HepG2 (cell line): ENCODE measurements around the gene NDUFS7.

Experiments used
- EP300 ChIP-seq, 3 experiments: sonication (generic) in 1 of 3; formaldehyde crosslinking in 1 of 3; IDR thresholded peaks; 2 replicates each; pipeline versions ENCODE4 v1.5.1 to v1.6.1; 2011 to 2020; ENCODE audit warnings: low read depth in 2 of 3, low read length in 2 of 3, borderline replicate concordance in 1 of 3, improper control_type of control experiment in 1 of 3, mild to moderate bottlenecking in 1 of 3, missing genetic modification reagents in 1 of 3, moderate library complexity in 1 of 3
- POLR2AphosphoS5 ChIP-seq: IDR thresholded peaks from 2 replicates; pipeline ENCODE4 v1.6.1; 2012; ENCODE audit warnings: low read depth, low read length
- ZNF552 ChIP-seq: sonication (generic); formaldehyde crosslinking; IDR thresholded peaks from 2 replicates; pipeline ENCODE4 v1.9.0; 2022; ENCODE audit warnings: missing genetic modification reagents, mild to moderate bottlenecking, borderline replicate concordance
- TF ChIP-seq, protein P1 (sequence below): sonication (generic); formaldehyde crosslinking; IDR thresholded peaks from 2 replicates; pipeline ENCODE4 v1.8.0; 2022; ENCODE audit warnings: mild to moderate bottlenecking, missing genetic modification reagents, borderline replicate concordance
- TF ChIP-seq, protein P2 (sequence below): sonication (generic); formaldehyde crosslinking; IDR thresholded peaks from 2 replicates; pipeline ENCODE4 v1.4.0; 2020; ENCODE audit warnings: mild to moderate bottlenecking, missing genetic modification reagents
- TF ChIP-seq, protein P3 (sequence below): IDR thresholded peaks from 2 replicates; pipeline ENCODE4 v1.6.1; 2012; ENCODE audit warnings: inconsistent platforms
- TF ChIP-seq, protein P4 (sequence below): IDR thresholded peaks from 2 replicates; pipeline ENCODE4 v1.6.1; 2016; ENCODE audit warnings: control low read depth
- TF ChIP-seq, protein P5 (sequence below): sonication (generic); formaldehyde crosslinking; IDR thresholded peaks from 2 replicates; pipeline ENCODE4 v1.8.1; 2023; ENCODE audit warnings: missing genetic modification reagents, inconsistent platforms, borderline replicate concordance

DNA sequence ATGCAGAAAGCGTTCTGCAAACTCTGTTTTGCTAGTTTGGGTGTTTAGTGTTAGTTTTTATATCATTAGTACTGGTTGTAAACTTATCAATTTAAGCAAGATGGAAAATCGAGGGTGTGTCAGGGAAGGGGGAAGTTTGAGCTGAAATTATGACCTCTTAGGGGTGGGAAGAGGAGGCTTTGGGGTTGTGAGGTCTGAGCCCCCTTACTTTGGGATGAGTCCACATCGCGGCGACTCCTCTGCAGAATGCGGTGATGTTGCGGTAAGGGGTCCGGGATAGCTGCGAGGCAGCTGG, 743 bp upstream of the NDUFS7 start:
- TF ChIP-seq POLR2AphosphoS5 (no peak), ZNF552 (CRISPR knock-in tag) (no peak), EP300 (IDR thresholded peaks at IDR 0.05; ENCODE audit: low read depth in 2 of 2, low read length in 2 of 2) (no peak), EP300 (CRISPR knock-in tag; IDR thresholded peaks at IDR 0.05; ENCODE audit: borderline replicate concordance) (no peak)
- TF ChIP-seq, protein P1, sequence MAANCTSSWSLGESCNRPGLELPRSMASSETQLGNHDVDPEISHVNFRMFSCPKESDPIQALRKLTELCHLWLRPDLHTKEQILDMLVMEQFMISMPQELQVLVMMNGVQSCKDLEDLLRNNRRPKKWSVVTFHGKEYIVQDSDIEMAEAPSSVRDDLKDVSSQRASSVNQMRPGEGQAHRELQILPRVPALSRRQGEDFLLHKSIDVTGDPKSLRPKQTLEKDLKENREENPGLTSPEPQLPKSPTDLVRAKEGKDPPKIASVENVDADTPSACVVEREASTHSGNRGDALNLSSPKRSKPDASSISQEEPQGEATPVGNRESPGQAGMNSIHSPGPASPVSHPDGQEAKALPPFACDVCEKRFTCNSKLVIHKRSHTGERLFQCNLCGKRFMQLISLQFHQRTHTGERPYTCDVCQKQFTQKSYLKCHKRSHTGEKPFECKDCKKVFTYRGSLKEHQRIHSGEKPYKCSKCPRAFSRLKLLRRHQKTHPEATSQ (CRISPR knock-in tag) = no peak
- TF ChIP-seq, protein P2, sequence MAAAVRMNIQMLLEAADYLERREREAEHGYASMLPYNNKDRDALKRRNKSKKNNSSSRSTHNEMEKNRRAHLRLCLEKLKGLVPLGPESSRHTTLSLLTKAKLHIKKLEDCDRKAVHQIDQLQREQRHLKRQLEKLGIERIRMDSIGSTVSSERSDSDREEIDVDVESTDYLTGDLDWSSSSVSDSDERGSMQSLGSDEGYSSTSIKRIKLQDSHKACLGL = no peak
- TF ChIP-seq, protein P3, sequence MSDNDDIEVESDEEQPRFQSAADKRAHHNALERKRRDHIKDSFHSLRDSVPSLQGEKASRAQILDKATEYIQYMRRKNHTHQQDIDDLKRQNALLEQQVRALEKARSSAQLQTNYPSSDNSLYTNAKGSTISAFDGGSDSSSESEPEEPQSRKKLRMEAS = no peak
- TF ChIP-seq, protein P4, sequence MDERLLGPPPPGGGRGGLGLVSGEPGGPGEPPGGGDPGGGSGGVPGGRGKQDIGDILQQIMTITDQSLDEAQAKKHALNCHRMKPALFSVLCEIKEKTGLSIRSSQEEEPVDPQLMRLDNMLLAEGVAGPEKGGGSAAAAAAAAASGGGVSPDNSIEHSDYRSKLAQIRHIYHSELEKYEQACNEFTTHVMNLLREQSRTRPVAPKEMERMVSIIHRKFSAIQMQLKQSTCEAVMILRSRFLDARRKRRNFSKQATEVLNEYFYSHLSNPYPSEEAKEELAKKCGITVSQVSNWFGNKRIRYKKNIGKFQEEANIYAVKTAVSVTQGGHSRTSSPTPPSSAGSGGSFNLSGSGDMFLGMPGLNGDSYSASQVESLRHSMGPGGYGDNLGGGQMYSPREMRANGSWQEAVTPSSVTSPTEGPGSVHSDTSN (CRISPR knock-in tag) = no peak
- TF ChIP-seq, protein P5, sequence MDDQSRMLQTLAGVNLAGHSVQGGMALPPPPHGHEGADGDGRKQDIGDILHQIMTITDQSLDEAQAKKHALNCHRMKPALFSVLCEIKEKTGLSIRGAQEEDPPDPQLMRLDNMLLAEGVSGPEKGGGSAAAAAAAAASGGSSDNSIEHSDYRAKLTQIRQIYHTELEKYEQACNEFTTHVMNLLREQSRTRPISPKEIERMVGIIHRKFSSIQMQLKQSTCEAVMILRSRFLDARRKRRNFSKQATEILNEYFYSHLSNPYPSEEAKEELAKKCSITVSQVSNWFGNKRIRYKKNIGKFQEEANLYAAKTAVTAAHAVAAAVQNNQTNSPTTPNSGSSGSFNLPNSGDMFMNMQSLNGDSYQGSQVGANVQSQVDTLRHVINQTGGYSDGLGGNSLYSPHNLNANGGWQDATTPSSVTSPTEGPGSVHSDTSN (CRISPR knock-in tag) = no peak
